Bronchial epithelial cell (primary cell): ENCODE results near the gene BEND6. TPM values are rescaled to one million over a fixed set of nuclear protein-coding genes. Genes with fewer than 3 reads are reported as not detected.
"Not testable (repeated sequence)": the region's sequence is repeated elsewhere in the genome, so short reads cannot be mapped to it uniquely, and the experiment has no call there.

Source experiments
- DNase-seq: peaks from one replicate; pipeline ENCODE4 v3.0.0-alpha.2; 2010; ENCODE audit warnings: low read depth
- FAIRE-seq: peaks from 2 replicates; lab custom pipeline; 2011; peaks lifted over from hg19 to GRCh38; lab: Jason Lieb, UNC
- H3K27me3 ChIP-seq: 2 replicates; pipeline ENCODE4 v1.5.1; 2011; ENCODE audit warnings: low read length; ENCODE audit not compliant: control insufficient read depth, insufficient read depth
- H3K36me3 ChIP-seq: 2 replicates; pipeline ENCODE4 v1.5.1; 2011; ENCODE audit warnings: low read length; ENCODE audit not compliant: control insufficient read depth, insufficient read depth
- H3K4me3 ChIP-seq: 2 replicates; pipeline ENCODE4 v1.5.1; 2011; ENCODE audit warnings: mild to moderate bottlenecking, low read depth, low read length, control low read depth
- CTCF ChIP-seq: IDR thresholded peaks from 2 replicates; pipeline ENCODE4 v1.5.1; 2011; ENCODE audit warnings: mild to moderate bottlenecking, moderate library complexity, low read length, control low read depth, inconsistent platforms; ENCODE audit not compliant: insufficient read depth, severe bottlenecking
- total RNA-seq: library from RNA; depleted of rRNA; stranded (reverse); fragments of >200 nt; gene quantifications from 2 replicates; pipeline ENCODE4 v1.2.1, GENCODE V29; 2014

The BEND6 gene
- total RNA-seq, 1 donor from 2014 or later, result 0.53 TPM

GRCh38 chr6:57040011-57040410, 85.1 kb downstream of the BEND6 start:
- DNase-seq, result no peak
- TF ChIP-seq CTCF, result peak; percentile 16
- no peaks in the 10 kb centered on the region for H3K36me3 ChIP-seq
- no peaks in the 10 kb centered on the region for H3K27me3 ChIP-seq
- no peak overlapping the region for H3K4me3 ChIP-seq
- no peak for FAIRE-seq

GRCh38 chr6:57044061-57044460, 89.2 kb downstream of the BEND6 start:
- FAIRE-seq, H3K27me3 ChIP-seq, H3K4me3 ChIP-seq, DNase-seq, H3K36me3 ChIP-seq: not testable (repeated sequence)

- H3K27me3 ChIP-seq, result no peaks in the 10 kb centered on the region
- H3K36me3 ChIP-seq, result no peaks in the 10 kb centered on the region
- TF ChIP-seq CTCF, result no peak
- no peak for DNase-seq
- no peak overlapping the region for H3K4me3 ChIP-seq
- no peak for FAIRE-seq
Measured at GRCh38 chr6:57044568-57044967, 89.7 kb downstream of the BEND6 start.

GRCh38 chr6:57046332-57047256, 91.7 kb downstream of the BEND6 start, which contains the start of gene KIAA1586:
KIAA1586 (plus strand) TSS chr6:57046693; CDS start chr6:57046756, 63 bp downstream.
- not testable (repeated sequence) for H3K36me3 ChIP-seq, H3K27me3 ChIP-seq, FAIRE-seq
- peak; percentile 68 for DNase-seq
- H3K4me3 ChIP-seq, result peak within 1 kb of the TSS; percentile 45

- H3K36me3 ChIP-seq, H3K27me3 ChIP-seq, DNase-seq, H3K4me3 ChIP-seq: not testable (repeated sequence)
- peak; percentile 58 for FAIRE-seq
Measured at GRCh38 chr6:57047257-57047585, 92.3 kb downstream of the BEND6 start.

GRCh38 chr6:57047859-57048258, 93.0 kb downstream of the BEND6 start:
- H3K36me3 ChIP-seq, H3K27me3 ChIP-seq, H3K4me3 ChIP-seq, DNase-seq, FAIRE-seq: not testable (repeated sequence)

- FAIRE-seq (no peak), DNase-seq (no peak)
- Histone ChIP-seq H3K4me3 (no peak overlapping the region), H3K27me3 (no peaks in the 10 kb centered on the region), H3K36me3 (no peaks in the 10 kb centered on the region)
- TF ChIP-seq CTCF, result no peak
Measured at GRCh38 chr6:57048577-57048976, 93.7 kb downstream of the BEND6 start.

GRCh38 chr6:57063847-57064246, 108.9 kb downstream of the BEND6 start:
- Histone ChIP-seq H3K27me3 (no peaks in the 10 kb centered on the region), H3K36me3 (no peaks in the 10 kb centered on the region), H3K4me3 (no peak overlapping the region)
- DNase-seq, result no peak
- no peak for FAIRE-seq
- no peak for TF ChIP-seq CTCF
